SJSA1 (cell line): Measurements from ENCODE around the gene MAT2A. TPM values are rescaled to one million over a fixed set of nuclear protein-coding genes. Genes with fewer than 3 reads are reported as not detected.
A peak's percentile ranks its signal among the peaks of the same experiment; 100 is the strongest.
"Not testable (repeated sequence)": the region's sequence is repeated elsewhere in the genome, so short reads cannot be mapped to it uniquely, and the experiment has no call there.

Experiments
- DNase-seq, 2 experiments: peaks; one replicate each; pipeline ENCODE4 v3.0.0-alpha.2; 2015 to 2020; ENCODE audit warnings: low spot score in 2 of 2, low read depth in 1 of 2
- H3K27ac ChIP-seq: fragments of 250-450 bp; sonication (Bioruptor Pico); 2 replicates; pipeline ENCODE4 v1.5.1; 2020; ENCODE audit warnings: mild to moderate bottlenecking, moderate library complexity
- H3K27me3 ChIP-seq: fragments of 250-450 bp; sonication (Bioruptor Pico); replicated peaks from 2 replicates; pipeline ENCODE4 v1.5.1; 2020; ENCODE audit warnings: mild to moderate bottlenecking, moderate library complexity
- H3K36me3 ChIP-seq: fragments of 250-450 bp; sonication (Bioruptor Pico); 2 replicates; pipeline ENCODE4 v1.5.1; 2020; ENCODE audit warnings: mild to moderate bottlenecking
- H3K4me1 ChIP-seq: fragments of 250-450 bp; sonication (Bioruptor Pico); replicated peaks from 2 replicates; pipeline ENCODE4 v1.6.1; 2021; ENCODE audit warnings: mild to moderate bottlenecking
- H3K4me3 ChIP-seq: fragments of 250-450 bp; sonication (Bioruptor Pico); 2 replicates; pipeline ENCODE4 v1.5.1; 2020; ENCODE audit warnings: mild to moderate bottlenecking
- H3K9me3 ChIP-seq: fragments of 250-450 bp; sonication (Bioruptor Pico); replicated peaks from 2 replicates; pipeline ENCODE4 v1.5.1; 2020; ENCODE audit warnings: mild to moderate bottlenecking
- total RNA-seq: library from RNA; depleted of rRNA; stranded (reverse); fragments of >200 nt; shearing (Covaris generic); gene quantifications from 2 replicates; pipeline ENCODE4 v1.2.3, GENCODE V29; 2014

Gene MAT2A
- total RNA-seq, 1 experiment from 2014 or later, result 84.2 TPM

GRCh38 chr2:85584354-85584856, 45.4 kb downstream of the MAT2A start, which contains the start of gene VAMP5:
TSS of gene VAMP5 (plus strand) at chr2:85584431. CDS start at chr2:85584491, 60 bp downstream.
- Histone ChIP-seq H3K36me3 (no peaks in the 10 kb centered on the region), H3K9me3 (no peaks in the 10 kb centered on the region), H3K27ac (peak within 1 kb of the TSS; percentile 81), H3K4me3 (peak within 1 kb of the TSS; percentile 60), H3K27me3 (no peaks in the 10 kb centered on the region), H3K4me1 (peaks cover 37% of the 10 kb centered on the region)
- no peak for DNase-seq

GRCh38 chr2:85584857-85585780, 46.2 kb downstream of the MAT2A start:
- H3K9me3 ChIP-seq, result no peaks in the 10 kb centered on the region
- H3K36me3 ChIP-seq, result no peaks in the 10 kb centered on the region
- peak; percentile 89 to 90 for DNase-seq
- peak overlapping the region; percentile 81 for H3K27ac ChIP-seq
- H3K4me3 ChIP-seq, result peak overlapping the region; percentile 60
- peaks cover 44% of the 10 kb centered on the region for H3K4me1 ChIP-seq
- H3K27me3 ChIP-seq, result no peaks in the 10 kb centered on the region

- no peaks in the 10 kb centered on the region for H3K36me3 ChIP-seq
- no peak overlapping the region for H3K4me3 ChIP-seq
- no peaks in the 10 kb centered on the region for H3K27me3 ChIP-seq
- peaks cover 49% of the 10 kb centered on the region for H3K4me1 ChIP-seq
- peak in 1 of 2 experiments; percentile 87 for DNase-seq
- H3K27ac ChIP-seq, result peak overlapping the region; percentile 81
- no peaks in the 10 kb centered on the region for H3K9me3 ChIP-seq
Measured at GRCh38 chr2:85585781-85586105, 46.8 kb downstream of the MAT2A start.

- Histone ChIP-seq H3K27ac (no peak overlapping the region), H3K27me3 (no peaks in the 10 kb centered on the region), H3K36me3 (no peaks in the 10 kb centered on the region; the same call in 1 of the 2 replicates), H3K4me3 (no peak overlapping the region), H3K9me3 (no peaks in the 10 kb centered on the region), H3K4me1 (peaks cover 60% of the 10 kb centered on the region)
- DNase-seq, result no peak
Measured at GRCh38 chr2:85588236-85588635, 49.3 kb downstream of the MAT2A start.

GRCh38 chr2:85588645-85589044, 49.7 kb downstream of the MAT2A start:
- Histone ChIP-seq H3K4me3 (no peak overlapping the region), H3K4me1 (peaks cover 59% of the 10 kb centered on the region), H3K27me3 (no peaks in the 10 kb centered on the region), H3K27ac (no peak overlapping the region), H3K36me3 (no peaks in the 10 kb centered on the region; the same call in 1 of the 2 replicates), H3K9me3 (no peaks in the 10 kb centered on the region)
- DNase-seq, result no peak

GRCh38 chr2:85589181-85589580, 50.2 kb downstream of the MAT2A start:
- DNase-seq, result no peak
- no peaks in the 10 kb centered on the region; the same call in 1 of the 2 replicates for H3K36me3 ChIP-seq
- H3K4me1 ChIP-seq, result peaks cover 55% of the 10 kb centered on the region
- H3K9me3 ChIP-seq, result no peaks in the 10 kb centered on the region
- H3K4me3 ChIP-seq, result no peak overlapping the region
- H3K27ac ChIP-seq, result no peak overlapping the region; the same call in 1 of the 2 replicates
- no peaks in the 10 kb centered on the region for H3K27me3 ChIP-seq

GRCh38 chr2:85589982-85590791, 51.2 kb downstream of the MAT2A start:
- Histone ChIP-seq H3K4me3 (no peak overlapping the region), H3K4me1 (peaks cover 51% of the 10 kb centered on the region)

GRCh38 chr2:85590950-85591349, 52.0 kb downstream of the MAT2A start:
- Histone ChIP-seq H3K4me1 (peaks cover 43% of the 10 kb centered on the region), H3K36me3 (no peaks in the 10 kb centered on the region; the same call in 1 of the 2 replicates), H3K27me3 (no peaks in the 10 kb centered on the region), H3K4me3 (no peak overlapping the region), H3K27ac (peak overlapping the region; percentile 74), H3K9me3 (no peaks in the 10 kb centered on the region)
- DNase-seq, result no peak

More at GRCh38 chr2:85589982-85590791, 51.2 kb downstream of the MAT2A start:
- Histone ChIP-seq H3K27ac (peak overlapping the region; percentile 74), H3K9me3 (no peaks in the 10 kb centered on the region), H3K27me3 (no peaks in the 10 kb centered on the region), H3K36me3 (no peaks in the 10 kb centered on the region; the same call in 1 of the 2 replicates)
- DNase-seq, result peak; percentile 92 to 95

- Histone ChIP-seq H3K27ac (peak overlapping the region; percentile 74; the same call in 1 of the 2 replicates), H3K9me3 (no peaks in the 10 kb centered on the region), H3K27me3 (no peaks in the 10 kb centered on the region), H3K4me1 (peaks cover 42% of the 10 kb centered on the region), H3K4me3 (no peak overlapping the region), H3K36me3 (peaks cover 2% of the 10 kb centered on the region)
- DNase-seq, result no peak
Measured at GRCh38 chr2:85591563-85591962, 52.6 kb downstream of the MAT2A start.

- H3K36me3 ChIP-seq, H3K9me3 ChIP-seq, H3K4me3 ChIP-seq, H3K27me3 ChIP-seq, DNase-seq, H3K27ac ChIP-seq: not testable (repeated sequence)
- H3K4me1 ChIP-seq, result peaks cover 43% of the 10 kb centered on the region
Measured at GRCh38 chr2:85592299-85592698, 53.3 kb downstream of the MAT2A start.

GRCh38 chr2:85593023-85593422, 54.1 kb downstream of the MAT2A start:
- no peak overlapping the region for H3K4me3 ChIP-seq
- H3K4me1 ChIP-seq, result peaks cover 43% of the 10 kb centered on the region
- no peaks in the 10 kb centered on the region for H3K27me3 ChIP-seq
- DNase-seq, result no peak
- no peak overlapping the region for H3K27ac ChIP-seq
- peaks cover 17% of the 10 kb centered on the region for H3K36me3 ChIP-seq
- no peaks in the 10 kb centered on the region for H3K9me3 ChIP-seq
